GM18511 (cell line): ENCODE results near the gene RAB35.

Source experiments
- ATAC-seq: cut with Tn5 transposase; IDR thresholded peaks from one replicate; pipeline ENCODE4 v1.9.1; 2021; ENCODE audit warnings: mild to moderate bottlenecking, moderate library complexity; ENCODE audit not compliant: unreplicated experiment

Gene RAB35

GRCh38 chr12:120116441-120116791 is at the start of gene RAB35:
Gene RAB35, minus strand, starts transcription at chr12:120116753. Its CDS starts 103 bp downstream, at chr12:120116650.
- no peak for ATAC-seq

- no peak for ATAC-seq
These were observed 47.7 kb upstream of the RAB35 start for GRCh38 chr12:120164293-120164692.

GRCh38 chr12:120162763-120163162 is 46.2 kb upstream of the RAB35 start:
- ATAC-seq, result no peak

- ATAC-seq, result no peak
These were observed 45.3 kb upstream of the RAB35 start for GRCh38 chr12:120161852-120162251.

GRCh38 chr12:120159509-120160237 is 43.1 kb upstream of the RAB35 start:
- ATAC-seq, result no peak

- ATAC-seq, result no peak
These were observed 41.8 kb upstream of the RAB35 start for GRCh38 chr12:120158351-120158750.

GRCh38 chr12:120157678-120158077 is 41.1 kb upstream of the RAB35 start:
- no peak for ATAC-seq

GRCh38 chr12:120156315-120157259 is 40.0 kb upstream of the RAB35 start:
- no peak for ATAC-seq

- ATAC-seq, result no peak
These were observed 38.5 kb upstream of the RAB35 start for GRCh38 chr12:120155072-120155471.

GRCh38 chr12:120150919-120151525 is 34.5 kb upstream of the RAB35 start:
- ATAC-seq, result no peak

GRCh38 chr12:120148011-120148410 is 31.5 kb upstream of the RAB35 start:
- ATAC-seq, result no peak

GRCh38 chr12:120145164-120145563 is 28.6 kb upstream of the RAB35 start:
- ATAC-seq, result no peak

GRCh38 chr12:120144215-120144614 is 27.7 kb upstream of the RAB35 start:
- no peak for ATAC-seq

- no peak for ATAC-seq
These were observed 25.8 kb upstream of the RAB35 start for GRCh38 chr12:120142231-120142877.

GRCh38 chr12:120141336-120141735 is 24.8 kb upstream of the RAB35 start:
- ATAC-seq, result no peak

- no peak for ATAC-seq
These were observed 24.1 kb upstream of the RAB35 start for GRCh38 chr12:120140603-120141002.

GRCh38 chr12:120139958-120140357 is 23.4 kb upstream of the RAB35 start:
- ATAC-seq, result no peak

- ATAC-seq, result no peak
These were observed 21.8 kb upstream of the RAB35 start for GRCh38 chr12:120138366-120138765.

GRCh38 chr12:120137833-120138232 is 21.3 kb upstream of the RAB35 start:
- ATAC-seq, result no peak

- no peak for ATAC-seq
These were observed 19.7 kb upstream of the RAB35 start for GRCh38 chr12:120136093-120136770.
